Measurements from ENCODE around the gene TWF1. TPM values are rescaled to one million over a fixed set of nuclear protein-coding genes. Genes with fewer than 3 reads are reported as not detected.

TWF1 gene
- total RNA-seq, 2 experiments from 2014 or later, result 24.3 to 24.4 TPM

GRCh38 chr12:43824207-43824775, 18.2 kb upstream of the TWF1 start:
- no peaks in the 10 kb centered on the region for H3K9me3 Mint-ChIP-seq
- peaks cover 1% of the 10 kb centered on the region for H3K27me3 Mint-ChIP-seq
- no peak for DNase-seq
- no peak overlapping the region for H3K4me3 Mint-ChIP-seq
- H3K27ac Mint-ChIP-seq, result no peak overlapping the region
- no peaks in the 10 kb centered on the region for H3K36me3 Mint-ChIP-seq
- H3K4me1 Mint-ChIP-seq, result no peaks in the 10 kb centered on the region

GRCh38 chr12:43816168-43816567, 10.1 kb upstream of the TWF1 start:
- Mint-ChIP-seq H3K4me1 (peaks cover 19% of the 10 kb centered on the region), H3K9me3 (no peaks in the 10 kb centered on the region), H3K27me3 (peaks cover 6% of the 10 kb centered on the region), H3K27ac (no peak overlapping the region), H3K4me3 (no peak overlapping the region), H3K36me3 (peaks cover 1% of the 10 kb centered on the region)
- DNase-seq, result no peak

- DNase-seq, result no peak
- H3K4me3 Mint-ChIP-seq, result no peak overlapping the region
- no peaks in the 10 kb centered on the region for H3K9me3 Mint-ChIP-seq
- peaks cover 6% of the 10 kb centered on the region for H3K27me3 Mint-ChIP-seq
- H3K4me1 Mint-ChIP-seq, result peaks cover 22% of the 10 kb centered on the region
- H3K36me3 Mint-ChIP-seq, result peaks cover 1% of the 10 kb centered on the region
- H3K27ac Mint-ChIP-seq, result no peak overlapping the region
Observed at GRCh38 chr12:43815416-43815815, 9.3 kb upstream of the TWF1 start.

- no peak overlapping the region for H3K27ac Mint-ChIP-seq
- peaks cover 1% of the 10 kb centered on the region for H3K36me3 Mint-ChIP-seq
- peaks cover 22% of the 10 kb centered on the region for H3K4me1 Mint-ChIP-seq
- H3K27me3 Mint-ChIP-seq, result no peaks in the 10 kb centered on the region
- DNase-seq, result no peak
- H3K9me3 Mint-ChIP-seq, result no peaks in the 10 kb centered on the region
- H3K4me3 Mint-ChIP-seq, result no peak overlapping the region
Observed at GRCh38 chr12:43812926-43813325, 6.8 kb upstream of the TWF1 start.

- H3K4me3 Mint-ChIP-seq, result no peak overlapping the region
- H3K9me3 Mint-ChIP-seq, result no peaks in the 10 kb centered on the region
- H3K27ac Mint-ChIP-seq, result no peak overlapping the region
- H3K4me1 Mint-ChIP-seq, result peaks cover 28% of the 10 kb centered on the region
- no peak for DNase-seq
- no peaks in the 10 kb centered on the region for H3K27me3 Mint-ChIP-seq
- peaks cover 1% of the 10 kb centered on the region for H3K36me3 Mint-ChIP-seq
Observed at GRCh38 chr12:43812057-43812456, 5.9 kb upstream of the TWF1 start.

GRCh38 chr12:43807386-43807785, 1.3 kb upstream of the TWF1 start:
- Mint-ChIP-seq H3K36me3 (peaks cover 4% of the 10 kb centered on the region), H3K27me3 (no peaks in the 10 kb centered on the region), H3K9me3 (no peaks in the 10 kb centered on the region), H3K4me1 (peaks cover 36% of the 10 kb centered on the region), H3K4me3 (peak overlapping the region; percentile 100), H3K27ac (peak overlapping the region; percentile 100)
- DNase-seq, result no peak

GRCh38 chr12:43806737-43807072, 588 bp upstream of the TWF1 start:
- Mint-ChIP-seq H3K4me3 (peak overlapping the region; percentile 100), H3K9me3 (no peaks in the 10 kb centered on the region), H3K27ac (peak overlapping the region; percentile 100), H3K4me1 (peaks cover 31% of the 10 kb centered on the region), H3K36me3 (peaks cover 4% of the 10 kb centered on the region), H3K27me3 (no peaks in the 10 kb centered on the region)
- no peak for DNase-seq

GRCh38 chr12:43805149-43805859, 813 bp downstream of the TWF1 start:
- Mint-ChIP-seq H3K9me3 (no peaks in the 10 kb centered on the region), H3K27me3 (no peaks in the 10 kb centered on the region), H3K4me1 (peaks cover 26% of the 10 kb centered on the region), H3K4me3 (peak overlapping the region; percentile 100), H3K27ac (peak overlapping the region; percentile 89), H3K36me3 (peaks cover 11% of the 10 kb centered on the region)
- no peak for DNase-seq

- Mint-ChIP-seq H3K27ac (no peak overlapping the region), H3K4me3 (no peak overlapping the region), H3K9me3 (no peaks in the 10 kb centered on the region), H3K36me3 (peaks cover 23% of the 10 kb centered on the region), H3K4me1 (peaks cover 7% of the 10 kb centered on the region), H3K27me3 (no peaks in the 10 kb centered on the region)
- DNase-seq, result no peak
Observed at GRCh38 chr12:43797561-43798217, 8.4 kb downstream of the TWF1 start.

GRCh38 chr12:43795716-43796280, 10.3 kb downstream of the TWF1 start:
- peaks cover 26% of the 10 kb centered on the region for H3K36me3 Mint-ChIP-seq
- peaks cover 7% of the 10 kb centered on the region for H3K4me1 Mint-ChIP-seq
- no peak overlapping the region for H3K4me3 Mint-ChIP-seq
- H3K9me3 Mint-ChIP-seq, result no peaks in the 10 kb centered on the region
- DNase-seq, result no peak
- no peaks in the 10 kb centered on the region for H3K27me3 Mint-ChIP-seq
- no peak overlapping the region for H3K27ac Mint-ChIP-seq

GRCh38 chr12:43789941-43790340, 16.2 kb downstream of the TWF1 start:
- no peak overlapping the region for H3K4me3 Mint-ChIP-seq
- no peaks in the 10 kb centered on the region for H3K4me1 Mint-ChIP-seq
- H3K9me3 Mint-ChIP-seq, result no peaks in the 10 kb centered on the region
- no peak for DNase-seq
- H3K36me3 Mint-ChIP-seq, result peaks cover 21% of the 10 kb centered on the region
- no peaks in the 10 kb centered on the region for H3K27me3 Mint-ChIP-seq
- H3K27ac Mint-ChIP-seq, result no peak overlapping the region

- no peaks in the 10 kb centered on the region for H3K4me1 Mint-ChIP-seq
- H3K36me3 Mint-ChIP-seq, result peaks cover 16% of the 10 kb centered on the region
- H3K27ac Mint-ChIP-seq, result no peak overlapping the region
- DNase-seq, result no peak
- H3K27me3 Mint-ChIP-seq, result no peaks in the 10 kb centered on the region
- no peaks in the 10 kb centered on the region for H3K9me3 Mint-ChIP-seq
- H3K4me3 Mint-ChIP-seq, result no peak overlapping the region
Observed at GRCh38 chr12:43786899-43787693, 19.0 kb downstream of the TWF1 start.

GRCh38 chr12:43776498-43776897, 29.6 kb downstream of the TWF1 start:
- Mint-ChIP-seq H3K27me3 (no peaks in the 10 kb centered on the region), H3K9me3 (no peaks in the 10 kb centered on the region), H3K4me1 (peaks cover 2% of the 10 kb centered on the region), H3K36me3 (peaks cover 6% of the 10 kb centered on the region), H3K27ac (no peak overlapping the region), H3K4me3 (no peak overlapping the region)
- no peak for DNase-seq

GRCh38 chr12:43766291-43766690, 39.8 kb downstream of the TWF1 start:
- no peak for DNase-seq
- H3K36me3 Mint-ChIP-seq, result peaks cover 39% of the 10 kb centered on the region

GRCh38 chr12:43764528-43764927, 41.6 kb downstream of the TWF1 start:
- Mint-ChIP-seq H3K9me3 (no peaks in the 10 kb centered on the region), H3K4me1 (peaks cover 38% of the 10 kb centered on the region)

More at GRCh38 chr12:43766291-43766690, 39.8 kb downstream of the TWF1 start:
- Mint-ChIP-seq H3K9me3 (no peaks in the 10 kb centered on the region), H3K4me3 (no peak overlapping the region), H3K27ac (no peak overlapping the region), H3K27me3 (no peaks in the 10 kb centered on the region), H3K4me1 (peaks cover 30% of the 10 kb centered on the region)

More at GRCh38 chr12:43764528-43764927, 41.6 kb downstream of the TWF1 start:
- peaks cover 32% of the 10 kb centered on the region for H3K36me3 Mint-ChIP-seq
- no peak for DNase-seq
- H3K4me3 Mint-ChIP-seq, result no peak overlapping the region
- no peak overlapping the region for H3K27ac Mint-ChIP-seq
- H3K27me3 Mint-ChIP-seq, result no peaks in the 10 kb centered on the region
